ENCODE results near the gene SCYL1.

DNA sequence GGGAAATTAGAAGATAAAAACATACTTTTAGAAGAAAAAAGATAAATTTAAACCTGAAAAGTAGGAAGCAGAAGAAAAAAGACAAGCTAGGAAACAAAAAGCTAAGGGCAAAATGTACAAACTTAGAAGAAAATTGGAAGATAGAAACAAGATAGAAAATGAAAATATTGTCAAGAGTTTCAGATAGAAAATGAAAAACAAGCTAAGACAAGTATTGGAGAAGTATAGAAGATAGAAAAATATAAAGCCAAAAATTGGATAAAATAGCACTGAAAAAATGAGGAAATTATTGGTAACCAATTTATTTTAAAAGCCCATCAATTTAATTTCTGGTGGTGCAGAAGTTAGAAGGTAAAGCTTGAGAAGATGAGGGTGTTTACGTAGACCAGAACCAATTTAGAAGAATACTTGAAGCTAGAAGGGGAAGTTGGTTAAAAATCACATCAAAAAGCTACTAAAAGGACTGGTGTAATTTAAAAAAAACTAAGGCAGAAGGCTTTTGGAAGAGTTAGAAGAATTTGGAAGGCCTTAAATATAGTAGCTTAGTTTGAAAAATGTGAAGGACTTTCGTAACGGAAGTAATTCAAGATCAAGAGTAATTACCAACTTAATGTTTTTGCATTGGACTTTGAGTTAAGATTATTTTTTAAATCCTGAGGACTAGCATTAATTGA, 25.0 kb upstream of the SCYL1 start:
- no peak for TF ChIP-seq CTCF (IDR thresholded peaks at IDR 0.05)
- no peak for TF ChIP-seq POLR2A (IDR thresholded peaks at IDR 0.05)

All from body of pancreas (tissue), 4 donors.